H1 (cell line): ENCODE results near the gene CHMP4A. TPM values are rescaled to one million over a fixed set of nuclear protein-coding genes. Genes with fewer than 3 reads are reported as not detected.

Experiments used
- CTCF ChIA-PET: fragments of 300-600 bp; sonication (Branson Sonifier 250); formaldehyde crosslinking; loops from one replicate; lab custom pipeline; 2021; ENCODE audit not compliant: partially characterized antibody; lab: Charles Lee
- POLR2A ChIA-PET: fragments of 300-600 bp; sonication (Branson Sonifier 250); formaldehyde crosslinking; loops from one replicate; lab custom pipeline; 2021; ENCODE audit warnings: inconsistent platforms; ENCODE audit not compliant: partially characterized antibody; lab: Charles Lee
- DNase-seq, 2 experiments: peaks; one replicate each; pipeline versions ENCODE4 v3.0.0 to v3.0.0-alpha.2; 2010 to 2022; ENCODE audit warnings: low spot score in 2 of 2, low read depth in 1 of 2, mixed read lengths in 1 of 2
- FAIRE-seq: peaks from 2 replicates; lab custom pipeline; 2011; peaks lifted over from hg19 to GRCh38; lab: Jason Lieb, UNC
- H2AFZ ChIP-seq: 2 replicates; pipeline ENCODE4 v1.8.1; 2012; ENCODE audit warnings: low read length, inconsistent platforms
- H2AK5ac ChIP-seq: 2 replicates; pipeline ENCODE4 v1.6.1; 2013; ENCODE audit warnings: low read depth, low read length
- H2BK120ac ChIP-seq: replicated peaks from 2 replicates; pipeline ENCODE3; 2013; ENCODE audit warnings: low read depth, low read length, inconsistent platforms
- H2BK12ac ChIP-seq: 2 replicates; pipeline ENCODE4 v1.6.1; 2013; ENCODE audit warnings: low read depth, low read length
- H2BK15ac ChIP-seq: 2 replicates; pipeline ENCODE4 v1.6.1; 2013; ENCODE audit warnings: low read length
- H2BK20ac ChIP-seq: 2 replicates; pipeline ENCODE4 v1.6.1; 2013; ENCODE audit warnings: low read length
- H2BK5ac ChIP-seq: 2 replicates; pipeline ENCODE4 v1.6.1; 2013; ENCODE audit warnings: low read depth, low read length
- H3K14ac ChIP-seq: 2 replicates; pipeline ENCODE4 v1.6.1; 2013; ENCODE audit warnings: inconsistent platforms; ENCODE audit not compliant: insufficient read length
- H3K18ac ChIP-seq: 2 replicates; pipeline ENCODE4 v1.6.1; 2013; ENCODE audit warnings: low read length; ENCODE audit errors: extremely low read depth
- H3K23ac ChIP-seq: 2 replicates; pipeline ENCODE4 v1.6.1; 2013; ENCODE audit warnings: inconsistent platforms; ENCODE audit not compliant: insufficient read length
- H3K23me2 ChIP-seq: 2 replicates; pipeline ENCODE4 v1.6.1; 2013; ENCODE audit warnings: low read depth, low read length
- H3K27ac ChIP-seq: 2 replicates; pipeline ENCODE4 v1.6.1; 2011; ENCODE audit warnings: low read depth, low read length, inconsistent platforms
- H3K27me3 ChIP-seq, 4 experiments: replicated peaks in 1 of 4; 1 replicate in 1 of 4; 2 replicates in 3 of 4; pipeline versions ENCODE4 v1.6.1 to v1.8.1; 2011 to 2013; ENCODE audit warnings: low read length in 3 of 4, mild to moderate bottlenecking in 3 of 4, inconsistent platforms in 2 of 4, mixed read lengths in 2 of 4, moderate library complexity in 1 of 4; ENCODE audit not compliant: control insufficient read depth in 3 of 4, insufficient read depth in 3 of 4; ENCODE audit errors: extremely low read depth in 1 of 4
- H3K36me3 ChIP-seq, 4 experiments: 2 replicates each; pipeline versions ENCODE4 v1.6.1 to v1.8.1; 2011 to 2013; ENCODE audit warnings: mild to moderate bottlenecking in 4 of 4, low read length in 3 of 4, moderate library complexity in 2 of 4, control low read depth in 1 of 4, inconsistent platforms in 1 of 4; ENCODE audit not compliant: insufficient read depth in 4 of 4, control insufficient read depth in 2 of 4
- H3K4ac ChIP-seq: replicated peaks from 2 replicates; pipeline ENCODE3; 2013; ENCODE audit warnings: low read length, low read depth, mixed read lengths, inconsistent platforms; ENCODE audit not compliant: insufficient read length
- H3K4me1 ChIP-seq, 4 experiments: replicated peaks in 1 of 4; 1 replicate in 1 of 4; 2 replicates in 3 of 4; pipeline versions ENCODE4 v1.6.1 to v1.8.1; 2011 to 2013; ENCODE audit warnings: low read length in 3 of 4, inconsistent platforms in 2 of 4, mixed read lengths in 1 of 4; ENCODE audit not compliant: insufficient read depth in 4 of 4, control insufficient read depth in 3 of 4
- H3K4me2 ChIP-seq, 2 experiments: 2 replicates each; pipeline versions ENCODE4 v1.6.1 to v1.8.1; 2011 to 2013; ENCODE audit warnings: low read depth in 2 of 2, low read length in 2 of 2, control low read depth in 1 of 2, inconsistent platforms in 1 of 2, mild to moderate bottlenecking in 1 of 2; ENCODE audit not compliant: insufficient read depth in 1 of 2
- H3K4me3 ChIP-seq, 4 experiments: fragments of 200-600, 300-600 bp in 1 of 4; sonication (generic), shearing (Covaris generic), sonication (Bioruptor Twin) in 1 of 4; 2 replicates each; pipeline versions ENCODE4 v1.5.1 to v1.8.1; 2011 to 2016; ENCODE audit warnings: low read length in 4 of 4, low read depth in 3 of 4, control low read depth in 2 of 4, inconsistent platforms in 2 of 4, mild to moderate bottlenecking in 2 of 4, mixed read lengths in 1 of 4, moderate library complexity in 1 of 4; ENCODE audit not compliant: insufficient read depth in 2 of 4; ENCODE audit errors: extremely low read depth in 1 of 4
- H3K56ac ChIP-seq: replicated peaks from 2 replicates; pipeline ENCODE3; 2013; ENCODE audit warnings: low read depth, mild to moderate bottlenecking, mixed read lengths, low read length, inconsistent platforms; ENCODE audit not compliant: insufficient read length
- H3K79me1 ChIP-seq: 2 replicates; pipeline ENCODE4 v1.6.1; 2013; ENCODE audit warnings: low read depth, low read length, control low read depth
- H3K79me2 ChIP-seq, 2 experiments: 2 replicates each; pipeline versions ENCODE4 v1.6.1 to v1.8.1; 2012 to 2013; ENCODE audit warnings: low read length in 2 of 2, mild to moderate bottlenecking in 2 of 2, inconsistent platforms in 1 of 2; ENCODE audit not compliant: insufficient read depth in 2 of 2, control insufficient read depth in 1 of 2
- H3K9ac ChIP-seq, 4 experiments: replicated peaks in 1 of 4; 1 replicate in 1 of 4; 2 replicates in 3 of 4; pipeline versions ENCODE4 v1.6.1 to v1.8.1; 2011 to 2013; ENCODE audit warnings: low read depth in 3 of 4, low read length in 3 of 4, control low read depth in 2 of 4, mild to moderate bottlenecking in 2 of 4, moderate library complexity in 2 of 4, inconsistent platforms in 1 of 4; ENCODE audit errors: extremely low read depth in 1 of 4
- H3K9me3 ChIP-seq, 2 experiments: 2 replicates each; pipeline versions ENCODE4 v1.6.1 to v1.8.1; 2012 to 2013; ENCODE audit warnings: mild to moderate bottlenecking in 2 of 2, moderate library complexity in 2 of 2, control low read depth in 1 of 2, inconsistent platforms in 1 of 2, low read depth in 1 of 2, low read length in 1 of 2, mixed read lengths in 1 of 2; ENCODE audit not compliant: insufficient read depth in 2 of 2
- H4K20me1 ChIP-seq, 2 experiments: replicated peaks in 1 of 2; 2 replicates each; pipeline versions ENCODE3 to v1.8.1; 2011 to 2013; ENCODE audit warnings: inconsistent platforms in 2 of 2, low read length in 2 of 2, mild to moderate bottlenecking in 1 of 2; ENCODE audit not compliant: insufficient read depth in 2 of 2, control insufficient read depth in 1 of 2
- H4K5ac ChIP-seq: 2 replicates; pipeline ENCODE4 v1.6.1; 2013; ENCODE audit warnings: low read length, low read depth, mixed read lengths, inconsistent platforms; ENCODE audit not compliant: insufficient read length
- H4K8ac ChIP-seq: 2 replicates; pipeline ENCODE4 v1.8.0; 2013; ENCODE audit warnings: mild to moderate bottlenecking, moderate library complexity, low read length, inconsistent platforms; ENCODE audit not compliant: insufficient read depth; ENCODE audit errors: extremely low read depth
- H4K91ac ChIP-seq: replicated peaks from 2 replicates; pipeline ENCODE3; 2013; ENCODE audit warnings: low read length, mixed read lengths, inconsistent platforms; ENCODE audit not compliant: insufficient read length
- BACH1 ChIP-seq: IDR thresholded peaks from 2 replicates; pipeline ENCODE4 v1.6.1; 2012; ENCODE audit warnings: low read length, improper control_type of control experiment
- CTBP2 ChIP-seq: IDR thresholded peaks from 2 replicates; pipeline ENCODE4 v1.7.0; 2011; ENCODE audit warnings: borderline replicate concordance, mild to moderate bottlenecking, moderate library complexity, mixed read lengths, low read length; ENCODE audit not compliant: insufficient read depth, insufficient read length
- HDAC6 ChIP-seq: IDR thresholded peaks from one replicate; pipeline ENCODE4 v1.7.1; 2012; ENCODE audit warnings: low read depth, mild to moderate bottlenecking, inconsistent platforms, low read length, moderate library complexity
- JUN ChIP-seq: IDR thresholded peaks from 2 replicates; pipeline ENCODE4 v1.6.1; 2011; ENCODE audit warnings: low read depth, mild to moderate bottlenecking, improper control_type of control experiment, low read length
- NANOG ChIP-seq: IDR thresholded peaks from 2 replicates; pipeline ENCODE4 v1.6.1; 2011; ENCODE audit warnings: low read length, low read depth, mild to moderate bottlenecking, inconsistent platforms; ENCODE audit not compliant: insufficient read depth, poor library complexity, severe bottlenecking
- NRF1 ChIP-seq: IDR thresholded peaks from 2 replicates; pipeline ENCODE4 v1.6.1; 2011; ENCODE audit warnings: mild to moderate bottlenecking, low read depth, low read length, improper control_type of control experiment
- POLR2AphosphoS5 ChIP-seq: IDR thresholded peaks from 2 replicates; pipeline ENCODE4 v1.6.1; 2011; ENCODE audit warnings: low read depth, low read length
- RNF2 ChIP-seq: fragments of 200-900, 300-1000 bp; sonication (generic); IDR thresholded peaks from 2 replicates; pipeline ENCODE4 v1.7.1; 2016; ENCODE audit warnings: borderline replicate concordance, low read depth, mild to moderate bottlenecking, antibody characterized with exemption, low read length; ENCODE audit not compliant: poor library complexity, severe bottlenecking; ENCODE audit errors: missing control alignments
- SP1 ChIP-seq: IDR thresholded peaks from 2 replicates; pipeline ENCODE4 v1.6.1; 2011; ENCODE audit warnings: low read depth, low read length
- TBP ChIP-seq: IDR thresholded peaks from 2 replicates; pipeline ENCODE4 v1.6.1; 2011; ENCODE audit warnings: low read depth, low read length, improper control_type of control experiment
- WGBS, 2 experiments: shearing (Covaris generic) in 1 of 2; methylation state at CpG; one replicate each; pipeline versions ENCODE4 v1.1.6 to v1.1.7; 2013 to 2015; ENCODE audit warnings: low lambda C conversion rate in 2 of 2, mixed read lengths in 2 of 2, inconsistent platforms in 1 of 2, low coverage in 1 of 2, missing lambda C conversion rate in 1 of 2; ENCODE audit not compliant: insufficient replicate concordance in 2 of 2, insufficient coverage in 1 of 2, insufficient read length in 1 of 2; ENCODE audit errors: extremely low coverage in 1 of 2, missing lambda C conversion rate in 1 of 2; 5-methylcytosine and 5-hydroxymethylcytosine counted together
- polyA plus RNA-seq, 7 experiments: library from polyadenylated mRNA; depleted of rRNA in 3 of 7; stranded (reverse) in 5 of 7; unstranded in 2 of 7; fragments of >200 nt in 5 of 7; fragments of 200-250 nt in 2 of 7; gene quantifications; 1 replicate in 5 of 7; 2 replicates in 1 of 7; 4 replicates in 1 of 7; pipeline versions ENCODE4 v1.2.1 to v1.2.3, GENCODE V29; 2011 to 2013; ENCODE audit warnings: missing spikeins in 2 of 7, mixed read lengths in 2 of 7
- total RNA-seq: library from RNA; stranded (reverse); fragmentation: NEBNext Ultra II Directional; extraction: Animal tissue kit (Norgen Biotek cat#: 25700); gene quantifications from 2 replicates; pipeline ENCODE4 v1.2.1, GENCODE V29; 2021
- TF ChIP-seq, protein P1 (sequence below): IDR thresholded peaks from 2 replicates; pipeline ENCODE4 v1.6.1; 2011; ENCODE audit warnings: low read length, improper control_type of control experiment
- TF ChIP-seq, protein P2 (sequence below): IDR thresholded peaks from 2 replicates; pipeline ENCODE4 v1.6.1; 2012; ENCODE audit warnings: inconsistent platforms

Gene CHMP4A
- total and polyA plus RNA-seq, 2 of the 8 experiments (the other 6 are each of a cell fraction or from before 2014, with no cell fraction given), result 32.9 to 37.6 TPM

DNA sequence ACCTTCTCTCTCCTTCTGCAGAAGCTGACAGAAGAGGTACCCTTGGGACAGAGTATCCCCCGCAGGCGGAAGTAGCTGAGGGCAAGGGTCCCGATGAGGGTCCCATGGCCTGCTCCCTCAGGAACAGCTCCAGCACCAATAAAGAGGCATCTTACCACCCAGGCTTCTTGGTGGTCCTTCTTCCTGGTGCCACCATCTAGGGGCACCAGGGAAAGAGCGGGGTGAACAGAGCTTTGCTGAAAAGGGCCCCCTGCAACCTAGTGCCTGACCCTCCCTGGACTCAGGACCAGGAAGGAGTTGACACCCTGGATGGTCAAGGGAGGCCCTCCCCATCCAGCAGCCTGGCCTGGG is 52.8 kb downstream of the CHMP4A start:
- Histone ChIP-seq H3K9me3 (no peaks in the 10 kb centered on the region), H3K14ac (no peak overlapping the region), H2BK12ac (no peak overlapping the region), H4K5ac (no peak overlapping the region), H3K23me2 (0 out of 2 replicates have a peak, but pooled peaks cover 2% of the 10 kb centered on the region), H3K4me3 (no peak overlapping the region), H3K9ac (no peak overlapping the region), H4K20me1 (peaks cover 2 to 19% of the 10 kb centered on the region in 2 experiments), H4K91ac (no peak overlapping the region), H3K27ac (no peak overlapping the region), H3K4me1 (peaks cover 0 to 10% (median 2%) of the 10 kb centered on the region in 4 experiments; a peak in 3 of 7 replicates), H3K56ac (no peak overlapping the region), H4K8ac (no peak overlapping the region), H3K18ac (no peak overlapping the region), H3K4me2 (no peak overlapping the region), H3K27me3 (no peaks in the 10 kb centered on the region), H3K79me2 (no peaks in the 10 kb centered on the region), H2BK120ac (no peak overlapping the region), H2BK20ac (no peak overlapping the region), H3K79me1 (no peaks in the 10 kb centered on the region), H2BK5ac (no peak overlapping the region), H3K4ac (no peak overlapping the region), H3K23ac (no peak overlapping the region), H2AFZ (no peak overlapping the region), H3K36me3 (peaks cover 22 to 44% (median 35%) of the 10 kb centered on the region in 4 experiments), H2AK5ac (no peak overlapping the region), H2BK15ac (no peak overlapping the region)
- ChIA-PET CTCF (interaction anchor here (0.6 to 3.3 kb wide), 32 partner anchors 9 to 197 kb away, joined by 3 to 26 read pairs (median 5); partner anchors contain the start of genes CIDEB, DCAF11, IPO4 and NRL), POLR2A (interaction anchor here (0.7 to 7.6 kb wide), 26 partner anchors 10 to 158 kb away, joined by 3 to 93 read pairs (median 5); partner anchors contain the start of genes CHMP4A, DCAF11, DHRS1 and EMC9)
- DNase-seq (no peak), FAIRE-seq (no peak)
- WGBS, 2 experiments, result 100% methylated on average over 3 of the region's 4 CpGs; no CpG with 5 or more reads in 1 of the 2 experiments
- TF ChIP-seq, protein P1, sequence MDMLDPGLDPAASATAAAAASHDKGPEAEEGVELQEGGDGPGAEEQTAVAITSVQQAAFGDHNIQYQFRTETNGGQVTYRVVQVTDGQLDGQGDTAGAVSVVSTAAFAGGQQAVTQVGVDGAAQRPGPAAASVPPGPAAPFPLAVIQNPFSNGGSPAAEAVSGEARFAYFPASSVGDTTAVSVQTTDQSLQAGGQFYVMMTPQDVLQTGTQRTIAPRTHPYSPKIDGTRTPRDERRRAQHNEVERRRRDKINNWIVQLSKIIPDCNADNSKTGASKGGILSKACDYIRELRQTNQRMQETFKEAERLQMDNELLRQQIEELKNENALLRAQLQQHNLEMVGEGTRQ, result no peak
- TF ChIP-seq JUN (no peak), POLR2AphosphoS5 (no peak), SP1 (no peak), BACH1 (no peak), RNF2 (no peak), NANOG (no peak), NRF1 (no peak), CTBP2 (no peak), TBP (no peak), HDAC6 (no peak)
- TF ChIP-seq, protein P2, sequence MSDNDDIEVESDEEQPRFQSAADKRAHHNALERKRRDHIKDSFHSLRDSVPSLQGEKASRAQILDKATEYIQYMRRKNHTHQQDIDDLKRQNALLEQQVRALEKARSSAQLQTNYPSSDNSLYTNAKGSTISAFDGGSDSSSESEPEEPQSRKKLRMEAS, result no peak
